Hepatocyte (in vitro differentiated cells): ENCODE results near the gene CD81. TPM values are rescaled to one million over a fixed set of nuclear protein-coding genes. Genes with fewer than 3 reads are reported as not detected.

Source experiments
- DNase-seq: peaks from one replicate; pipeline ENCODE4 v3.0.0-alpha.2; 2016; ENCODE audit warnings: low spot score
- H2AFZ ChIP-seq: fragments of 200-600 bp; sonication (generic); 2 replicates; pipeline ENCODE4 v1.6.0; 2016; ENCODE audit warnings: antibody characterized with exemption, mild to moderate bottlenecking
- H3K27ac ChIP-seq: fragments of 200-600 bp; sonication (generic); 2 replicates; pipeline ENCODE4 v1.5.1; 2016; ENCODE audit warnings: mild to moderate bottlenecking
- H3K27me3 ChIP-seq: fragments of 200-600 bp; sonication (generic); 2 replicates; pipeline ENCODE4 v1.6.1; 2016
- H3K36me3 ChIP-seq: fragments of 200-600 bp; sonication (generic); replicated peaks from 2 replicates; pipeline ENCODE4 v1.5.1; 2016; ENCODE audit warnings: low read depth; ENCODE audit not compliant: insufficient read depth
- H3K4me1 ChIP-seq: fragments of 200-600 bp; sonication (generic); 2 replicates; pipeline ENCODE4 v1.5.1; 2016; ENCODE audit warnings: mild to moderate bottlenecking, moderate library complexity; ENCODE audit not compliant: insufficient read depth
- H3K4me2 ChIP-seq: fragments of 200-600 bp; sonication (generic); 2 replicates; pipeline ENCODE4 v1.6.0; 2016
- H3K4me3 ChIP-seq: fragments of 200-600 bp; sonication (generic); 2 replicates; pipeline ENCODE4 v1.5.1; 2016; ENCODE audit warnings: mild to moderate bottlenecking
- H3K79me2 ChIP-seq: fragments of 200-600 bp; sonication (generic); 2 replicates; pipeline ENCODE4 v1.6.0; 2017; ENCODE audit warnings: mild to moderate bottlenecking
- H3K9me2 ChIP-seq: fragments of 200-600 bp; sonication (generic); replicated peaks from 2 replicates; pipeline ENCODE4 v1.6.0; 2017; ENCODE audit warnings: mild to moderate bottlenecking; ENCODE audit not compliant: insufficient read depth
- H3K9me3 ChIP-seq: fragments of 200-600 bp; sonication (generic); 2 replicates; pipeline ENCODE4 v1.5.1; 2016; ENCODE audit warnings: low read depth, mild to moderate bottlenecking
- H4K20me1 ChIP-seq: fragments of 200-600 bp; sonication (generic); 2 replicates; pipeline ENCODE4 v1.6.0; 2016; ENCODE audit warnings: mild to moderate bottlenecking; ENCODE audit not compliant: insufficient read depth, poor library complexity, severe bottlenecking
- CTCF ChIP-seq: fragments of 200-600 bp; sonication (generic); IDR thresholded peaks from 2 replicates; pipeline ENCODE4 v1.5.1; 2016; ENCODE audit warnings: antibody characterized with exemption, mild to moderate bottlenecking; ENCODE audit not compliant: poor library complexity
- EZH2 ChIP-seq: fragments of 200-600 bp; sonication (generic); IDR thresholded peaks from 2 replicates; pipeline ENCODE4 v1.6.1; 2016; ENCODE audit warnings: antibody characterized with exemption, mild to moderate bottlenecking, borderline replicate concordance
- EZH2phosphoT487 ChIP-seq: fragments of 200-600 bp; sonication (generic); IDR thresholded peaks from one replicate; pipeline ENCODE4 v1.6.1; 2018; ENCODE audit warnings: antibody characterized with exemption, mild to moderate bottlenecking, low read depth, moderate library complexity; ENCODE audit not compliant: unreplicated experiment, severe bottlenecking
- WGBS: methylation state at CpG from one replicate; pipeline ENCODE4 v1.1.6; 2016; ENCODE audit warnings: low lambda C conversion rate; ENCODE audit errors: missing lambda C conversion rate; 5-methylcytosine and 5-hydroxymethylcytosine counted together
- polyA plus RNA-seq: library from polyadenylated mRNA; unstranded; fragments of >200 nt; fragmentation: Nextera tagmentation; extraction: Ambion mirVana; gene quantifications from 2 replicates; pipeline ENCODE4 v1.2.1, GENCODE V29; 2016
- total RNA-seq: library from RNA; depleted of rRNA; stranded (reverse); fragments of >200 nt; gene quantifications from 2 replicates; pipeline ENCODE4 v1.2.3, GENCODE V29; 2014

Gene CD81
- total and polyA plus RNA-seq, 2 experiments from 2014 or later = 233 to 472 TPM

- Histone ChIP-seq H3K4me1 (no peaks in the 10 kb centered on the region), H3K9me3 (no peaks in the 10 kb centered on the region), H3K27ac (no peak overlapping the region), H3K4me3 (no peak overlapping the region), H3K36me3 (no peaks in the 10 kb centered on the region), H2AFZ (no peak overlapping the region), H3K4me2 (no peak overlapping the region), H3K27me3 (no peaks in the 10 kb centered on the region), H3K9me2 (no peaks in the 10 kb centered on the region), H4K20me1 (no peaks in the 10 kb centered on the region), H3K79me2 (no peaks in the 10 kb centered on the region)
- 85% methylated on average over 25 of the region's 26 CpGs for WGBS
- no peak for DNase-seq
- TF ChIP-seq EZH2phosphoT487 = no peak
- TF ChIP-seq EZH2 = no peak
- no peak for TF ChIP-seq CTCF
These were observed 46.3 kb downstream of the CD81 start for GRCh38 chr11:2423157-2424025.

- H3K9me3 ChIP-seq = no peaks in the 10 kb centered on the region
- no peak overlapping the region for H3K4me3 ChIP-seq
- no peak overlapping the region for H3K4me2 ChIP-seq
- H3K9me2 ChIP-seq = no peaks in the 10 kb centered on the region
- no peak for DNase-seq
- 92% methylated on average over 28 of the region's 28 CpGs for WGBS
- no peaks in the 10 kb centered on the region for H3K36me3 ChIP-seq
- H3K27ac ChIP-seq = no peak overlapping the region
- H3K4me1 ChIP-seq = no peaks in the 10 kb centered on the region
- no peaks in the 10 kb centered on the region for H3K27me3 ChIP-seq
- TF ChIP-seq EZH2phosphoT487 (no peak), EZH2 (no peak), CTCF (no peak)
- no peaks in the 10 kb centered on the region for H3K79me2 ChIP-seq
- no peaks in the 10 kb centered on the region for H4K20me1 ChIP-seq
- no peak overlapping the region for H2AFZ ChIP-seq
These were observed 47.8 kb downstream of the CD81 start for GRCh38 chr11:2424811-2425495.

- H3K27me3 ChIP-seq = no peaks in the 10 kb centered on the region
- WGBS = 92% methylated on average over 7 of the region's 8 CpGs
- no peak for TF ChIP-seq CTCF
- TF ChIP-seq EZH2 = no peak
- no peak for TF ChIP-seq EZH2phosphoT487
- no peak overlapping the region for H2AFZ ChIP-seq
- no peak overlapping the region for H3K4me2 ChIP-seq
- H3K9me3 ChIP-seq = no peaks in the 10 kb centered on the region
- no peak overlapping the region for H3K27ac ChIP-seq
- DNase-seq = no peak
- no peaks in the 10 kb centered on the region for H3K9me2 ChIP-seq
- H3K4me3 ChIP-seq = no peak overlapping the region
- no peaks in the 10 kb centered on the region for H3K36me3 ChIP-seq
- H4K20me1 ChIP-seq = no peaks in the 10 kb centered on the region
- no peaks in the 10 kb centered on the region for H3K79me2 ChIP-seq
- H3K4me1 ChIP-seq = no peaks in the 10 kb centered on the region
These were observed 48.4 kb downstream of the CD81 start for GRCh38 chr11:2425506-2425905.
